A673 (cell line): Measurements from ENCODE around the gene RBP2. TPM values are rescaled to one million over a fixed set of nuclear protein-coding genes. Genes with fewer than 3 reads are reported as not detected.
A peak's percentile ranks its signal among the peaks of the same experiment; 100 is the strongest.

ENCODE experiments used
- BruUV-seq: library from RNA; stranded (reverse); fragments of 400-500 nt; replicated peaks from 2 replicates; lab custom pipeline; 2021; lab: Mats Ljungman, UMichigan
- CTCF ChIA-PET: fragments of 300-600 bp; sonication (Branson Sonifier 250); formaldehyde crosslinking; loops from one replicate; lab custom pipeline; 2022; ENCODE audit warnings: antibody characterized with exemption; lab: Charles Lee
- POLR2A ChIA-PET: fragments of 300-600 bp; sonication (Branson Sonifier 250); formaldehyde crosslinking; loops from one replicate; lab custom pipeline; 2022; ENCODE audit warnings: antibody characterized with exemption; ENCODE audit not compliant: low non-redundant PET; lab: Charles Lee
- DNase-seq: peaks from one replicate; pipeline ENCODE4 v3.0.0-alpha.2; 2015; ENCODE audit warnings: low spot score
- H3K27ac ChIP-seq: fragments of 200-600 bp; sonication (generic); 2 replicates; pipeline ENCODE4 v1.5.1; 2016; ENCODE audit warnings: mixed run types, low read depth, mild to moderate bottlenecking, mixed read lengths, antibody characterized with exemption, low read length; ENCODE audit not compliant: poor library complexity, severe bottlenecking
- H3K27me3 ChIP-seq: fragments of 200-600 bp; sonication (generic); replicated peaks from 2 replicates; pipeline ENCODE4 v1.6.1; 2017; ENCODE audit warnings: mixed run types, low read depth, mild to moderate bottlenecking, mixed read lengths, antibody characterized with exemption, low read length; ENCODE audit not compliant: insufficient read depth, poor library complexity
- H3K36me3 ChIP-seq: fragments of 200-600 bp; sonication (generic); 2 replicates; pipeline ENCODE4 v1.6.1; 2016; ENCODE audit warnings: mixed run types, mild to moderate bottlenecking, mixed read lengths, antibody characterized with exemption, low read length; ENCODE audit not compliant: insufficient read depth, poor library complexity, severe bottlenecking
- H3K4me1 ChIP-seq: fragments of 200-600 bp; sonication (generic); 2 replicates; pipeline ENCODE4 v1.6.1; 2017; ENCODE audit warnings: mixed run types, mild to moderate bottlenecking, mixed read lengths, antibody characterized with exemption, low read length; ENCODE audit not compliant: insufficient read depth, poor library complexity, severe bottlenecking
- H3K4me3 ChIP-seq: fragments of 200-600 bp; sonication (generic); 2 replicates; pipeline ENCODE4 v1.5.1; 2016; ENCODE audit warnings: low read depth, mixed run types, mild to moderate bottlenecking, mixed read lengths, low read length; ENCODE audit not compliant: poor library complexity, severe bottlenecking
- H3K9me3 ChIP-seq: fragments of 200-600 bp; sonication (generic); 2 replicates; pipeline ENCODE4 v1.6.1; 2016; ENCODE audit warnings: mixed run types, low read depth, mild to moderate bottlenecking, mixed read lengths, antibody characterized with exemption, low read length; ENCODE audit not compliant: poor library complexity, severe bottlenecking
- CTCF ChIP-seq: fragments of 300-800, 200-600 bp; sonication (generic); conservative IDR thresholded peaks from 2 replicates; pipeline ENCODE4 v1.5.1; 2017; ENCODE audit warnings: low read depth, mild to moderate bottlenecking, antibody characterized with exemption, low read length, moderate library complexity, mixed read lengths
- EZH2 ChIP-seq: fragments of 200-600 bp; sonication (generic); IDR thresholded peaks from 2 replicates; pipeline ENCODE4 v1.6.1; 2017; ENCODE audit warnings: borderline replicate concordance, low read depth, mild to moderate bottlenecking, mixed read lengths, antibody characterized with exemption, low read length; ENCODE audit not compliant: poor library complexity, severe bottlenecking
- intact Hi-C: fragments of 100-400 bp; cut with micrococcal nuclease; formaldehyde crosslinking; loops from one replicate; pipeline ENCODE4 v1.10.0; 2022; ENCODE audit not compliant: unreplicated experiment
- total RNA-seq: library from RNA; stranded (reverse); gene quantifications from 2 replicates; pipeline ENCODE4 v1.2.3, GENCODE V29; 2021

The RBP2 gene
- total RNA-seq, 1 experiment from 2014 or later = not detected

DNA sequence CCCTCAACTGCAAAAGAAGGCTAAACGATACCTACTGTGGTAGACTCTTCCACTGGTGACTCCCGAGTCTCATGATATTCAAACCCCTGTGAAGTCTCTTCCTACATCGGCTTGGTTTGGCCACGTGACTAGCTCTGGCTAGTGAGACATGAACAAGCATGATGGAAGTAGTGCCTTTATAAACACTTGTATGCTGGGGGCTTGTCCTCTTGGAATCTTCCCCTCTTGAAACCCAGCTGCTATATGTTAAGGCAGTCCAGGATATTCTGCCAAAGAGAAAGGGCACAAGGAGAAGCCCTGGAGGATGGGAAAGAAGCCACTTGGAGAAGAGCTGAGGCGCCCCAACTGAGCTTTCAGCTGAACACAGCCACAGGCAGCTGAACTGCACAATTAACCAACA is 46.9 kb upstream of the RBP2 start:
- H3K27ac ChIP-seq = no peak overlapping the region
- H3K4me3 ChIP-seq = no peak overlapping the region
- H3K4me1 ChIP-seq = no peaks in the 10 kb centered on the region
- DNase-seq = no peak
- intact Hi-C loops = no loop called here
- ChIA-PET POLR2A (interaction anchor here (0.6 kb wide), 1 partner anchor 29 kb away, joined by 3 read pairs; no protein-coding TSS in a partner anchor), CTCF (interaction anchor here (0.9 kb wide), 1 partner anchor 95 kb away, joined by 3 read pairs; no protein-coding TSS in a partner anchor)
- H3K9me3 ChIP-seq = no peaks in the 10 kb centered on the region
- no peak for TF ChIP-seq CTCF
- no peaks in the 10 kb centered on the region for H3K36me3 ChIP-seq
- BruUV-seq = no TSS peak
- H3K27me3 ChIP-seq = no peaks in the 10 kb centered on the region

DNA sequence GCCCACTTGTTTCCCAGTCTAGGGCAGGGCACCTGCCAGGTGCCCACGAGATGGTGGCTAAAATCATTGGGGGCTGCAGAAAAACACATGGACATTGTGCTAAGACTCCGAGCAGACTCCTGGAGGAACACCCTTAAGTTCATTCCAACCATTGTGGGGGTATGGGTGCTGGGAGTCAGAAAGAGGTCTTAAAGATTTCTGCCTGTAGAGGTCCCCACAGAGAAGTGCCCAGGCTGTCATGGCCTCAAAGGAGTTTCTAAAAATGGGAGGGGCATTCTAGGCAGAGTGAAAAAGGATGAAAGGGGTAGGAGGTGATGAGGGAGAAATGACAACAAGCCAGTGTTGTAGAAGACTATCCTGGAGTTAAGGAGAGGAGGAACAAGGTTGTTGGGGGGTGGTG is 46.1 kb upstream of the RBP2 start:
- Histone ChIP-seq H3K27ac (no peak overlapping the region), H3K9me3 (no peaks in the 10 kb centered on the region), H3K4me3 (no peak overlapping the region), H3K36me3 (no peaks in the 10 kb centered on the region), H3K4me1 (no peaks in the 10 kb centered on the region), H3K27me3 (no peaks in the 10 kb centered on the region)
- intact Hi-C loops = no loop called here
- no peak for TF ChIP-seq EZH2
- TF ChIP-seq CTCF = peak; percentile 58
- ChIA-PET CTCF (no interaction called here), POLR2A (no interaction called here)
- no TSS peak for BruUV-seq
- peak; percentile 33 for DNase-seq

- intact Hi-C loops = no loop called here
- Histone ChIP-seq H3K36me3 (no peaks in the 10 kb centered on the region), H3K4me3 (no peak overlapping the region), H3K27ac (no peak overlapping the region), H3K9me3 (no peaks in the 10 kb centered on the region), H3K27me3 (no peaks in the 10 kb centered on the region), H3K4me1 (no peaks in the 10 kb centered on the region)
- ChIA-PET POLR2A (no interaction called here), CTCF (no interaction called here)
- no TSS peak for BruUV-seq
- TF ChIP-seq CTCF (no peak), EZH2 (no peak)
- DNase-seq = no peak
Observed at GRCh38 chr3:139521816-139522215, 45.5 kb upstream of the RBP2 start.
